Kasumi-1 (cell line): ENCODE data around the gene FKBP1A.
"Not testable (repeated sequence)": the region's sequence is repeated elsewhere in the genome, so short reads cannot be mapped to it uniquely, and the experiment has no call there.

Experiments used
- DNase-seq, 2 experiments: peaks; one replicate each; lab custom pipeline; 2025; lab: John Stamatoyannopoulos, UW

The FKBP1A gene

DNA sequence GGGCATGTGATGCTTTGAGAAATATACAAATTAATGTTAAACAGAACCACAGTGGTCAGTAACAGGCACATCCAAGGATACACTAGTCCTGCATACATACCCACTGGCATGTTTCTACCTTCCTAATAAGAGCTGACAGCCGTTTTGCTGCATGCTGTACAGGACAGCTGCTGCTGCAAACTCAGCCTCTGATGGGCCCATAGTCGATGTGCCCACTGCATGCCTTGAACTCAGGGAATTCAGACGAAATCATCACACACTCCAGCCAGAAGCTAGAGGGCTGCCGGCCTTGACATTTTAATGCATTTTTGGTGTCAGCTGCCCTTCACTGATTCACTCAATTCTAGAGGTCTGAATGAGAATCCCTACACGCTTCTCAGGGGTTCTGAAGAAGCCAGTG lies 29.3 kb downstream of the FKBP1A start:
- no peak for DNase-seq

DNA sequence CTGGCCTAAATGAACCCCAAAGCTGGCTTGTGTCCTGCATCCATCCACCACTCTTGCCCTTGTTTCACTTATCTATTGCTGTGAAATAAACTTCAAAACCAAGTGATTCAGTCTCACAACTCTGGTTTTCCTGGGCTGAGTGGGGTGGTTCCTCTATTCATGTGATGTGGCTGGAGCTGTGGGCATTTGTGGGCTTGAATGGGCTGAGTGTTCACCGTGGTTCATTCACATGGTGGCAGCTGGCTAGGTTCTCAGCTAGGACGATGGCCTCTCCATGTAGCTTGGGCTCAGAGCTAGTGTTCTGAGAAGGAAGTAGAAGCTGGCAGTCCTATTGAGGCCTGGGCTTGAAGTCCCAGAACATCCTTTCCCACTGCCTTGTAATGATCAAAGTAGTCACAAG lies 30.4 kb downstream of the FKBP1A start:
- no peak for DNase-seq

DNA sequence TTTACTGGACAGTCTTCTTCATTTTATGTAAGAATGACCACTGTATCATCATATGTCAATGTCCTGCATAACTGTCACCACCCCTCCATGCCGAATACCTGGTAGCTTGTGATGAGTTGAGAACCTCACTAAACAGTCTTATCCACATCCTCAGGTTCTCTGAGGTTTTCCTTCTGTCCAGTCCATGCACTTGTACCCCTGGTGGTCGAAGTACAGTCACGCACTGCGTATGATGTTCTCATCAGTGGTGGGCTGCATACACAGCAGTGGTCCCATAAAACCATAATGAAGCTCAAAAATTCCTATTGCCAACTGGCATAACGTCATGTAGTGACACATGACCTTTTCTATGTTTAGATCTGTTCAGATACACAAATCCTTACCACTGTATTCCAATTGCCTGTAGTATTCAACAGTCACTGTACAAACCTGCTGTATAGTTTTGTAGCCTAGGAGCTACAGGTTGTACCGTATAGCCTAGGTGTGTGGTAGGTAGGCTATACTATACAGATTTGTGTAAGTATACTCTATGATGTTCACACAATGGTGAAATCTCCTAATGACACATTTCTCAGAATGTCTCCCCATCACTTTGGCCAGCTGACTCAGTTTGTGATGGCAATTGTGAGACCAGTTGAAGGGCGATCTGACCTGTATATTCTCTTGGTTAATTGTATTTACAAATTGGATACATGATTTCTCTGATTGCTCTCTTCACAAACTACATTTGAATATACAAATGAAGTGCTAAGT lies 32.6 kb downstream of the FKBP1A start:
- no peak for DNase-seq

DNA sequence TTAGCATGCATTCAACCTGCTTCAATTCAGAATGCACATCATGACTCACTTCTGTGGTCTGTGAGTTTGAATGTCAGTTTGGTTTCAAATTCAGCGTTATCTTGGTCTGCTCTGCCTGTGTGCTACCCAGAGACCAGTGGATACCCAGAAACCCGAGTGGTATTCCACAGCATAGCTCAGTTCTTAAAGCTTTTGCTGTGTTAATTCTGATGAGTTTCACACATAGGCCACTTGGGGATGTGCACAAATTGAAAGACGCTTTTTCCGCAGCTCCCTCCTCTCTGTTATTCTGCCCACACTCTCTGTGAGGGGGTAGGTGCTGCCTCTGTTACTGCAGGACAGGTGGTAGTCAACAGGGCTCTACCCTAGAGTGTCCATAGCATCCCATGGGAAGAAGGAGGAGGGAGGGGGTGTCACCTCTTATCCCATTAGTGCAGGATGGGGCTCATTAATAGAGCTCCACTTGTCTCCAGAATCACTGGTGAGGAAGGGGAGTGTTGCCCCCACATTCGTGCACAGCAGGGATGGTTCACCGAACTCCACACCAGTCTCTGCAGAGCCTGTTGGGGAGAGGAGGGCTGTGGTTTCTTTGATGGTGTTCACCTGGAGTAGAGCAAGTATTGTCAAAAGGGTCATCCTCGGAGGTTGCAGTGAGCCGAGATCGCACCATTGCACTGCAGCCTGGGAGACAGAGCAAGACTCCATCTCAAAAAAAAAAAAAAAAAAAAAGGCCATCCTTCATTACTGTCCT lies 34.8 kb downstream of the FKBP1A start:
- no peak for DNase-seq

DNA sequence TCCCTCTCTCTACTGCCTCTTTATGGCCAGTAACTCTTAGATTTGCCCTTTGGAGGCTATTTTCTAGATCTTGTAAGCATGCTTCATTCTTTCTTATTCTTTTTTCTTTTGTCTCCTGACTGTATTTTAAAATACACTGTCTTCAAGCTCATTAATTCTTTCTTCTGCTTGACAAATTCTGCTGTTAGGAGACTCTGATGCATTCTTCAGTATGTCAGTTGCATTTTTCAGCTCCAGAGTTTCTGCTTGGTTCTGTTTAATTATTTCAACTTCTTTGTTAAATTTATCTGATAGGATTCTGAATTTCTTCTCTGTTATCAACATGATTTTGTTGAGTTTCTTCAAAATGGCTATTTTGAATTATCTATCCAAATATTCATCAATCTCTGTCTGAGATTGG lies 38.9 kb downstream of the FKBP1A start:
- no peak for DNase-seq

DNA sequence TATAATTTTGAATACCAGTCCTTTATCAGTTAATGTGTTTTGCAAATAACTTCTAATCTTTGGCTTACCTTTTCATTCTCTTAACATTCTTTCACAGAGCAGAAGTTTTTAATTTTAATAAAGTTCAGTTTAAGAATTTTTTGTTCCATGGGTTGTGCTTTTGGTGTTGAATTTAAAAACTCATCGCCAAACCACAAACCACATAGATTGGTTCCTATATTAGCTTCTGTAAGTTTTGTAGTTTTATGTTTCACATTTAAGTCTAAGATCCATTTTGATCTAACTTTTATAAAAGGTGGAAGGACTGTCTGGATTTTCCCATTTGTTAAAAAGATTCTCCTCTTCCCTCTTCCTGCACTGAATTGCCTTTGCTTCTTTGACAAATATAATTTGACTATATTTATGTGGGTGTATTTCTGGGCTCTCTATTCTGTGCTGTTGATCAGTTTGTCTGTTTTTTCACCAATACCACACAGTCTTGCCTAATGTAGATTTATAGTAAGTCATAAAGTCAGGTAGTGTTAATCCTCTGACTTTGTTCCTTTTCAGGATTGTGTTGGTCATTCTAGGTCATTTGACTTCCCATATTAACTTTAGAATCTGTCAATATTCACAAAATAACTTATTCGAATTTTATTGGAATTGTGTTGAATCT lies 46.4 kb downstream of the FKBP1A start:
- DNase-seq: peak in 1 of 2 experiments; percentile 7

DNA sequence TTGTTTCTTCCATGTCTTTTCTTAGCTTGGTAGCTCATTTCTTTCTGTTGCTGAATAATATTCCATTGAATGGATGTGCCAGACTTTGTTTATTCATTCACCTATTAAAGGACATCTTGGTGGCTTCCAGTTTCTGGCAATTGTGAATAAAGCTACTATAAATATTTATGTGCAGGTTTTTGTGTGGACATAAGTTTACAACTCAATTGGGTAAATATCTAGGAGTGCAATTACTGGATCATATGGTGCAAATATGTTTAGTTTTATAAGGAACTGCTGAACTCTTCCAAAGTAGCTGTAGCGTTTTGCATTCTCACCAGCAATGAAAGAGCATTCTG lies 47.1 kb downstream of the FKBP1A start:
- no peak for DNase-seq

DNA sequence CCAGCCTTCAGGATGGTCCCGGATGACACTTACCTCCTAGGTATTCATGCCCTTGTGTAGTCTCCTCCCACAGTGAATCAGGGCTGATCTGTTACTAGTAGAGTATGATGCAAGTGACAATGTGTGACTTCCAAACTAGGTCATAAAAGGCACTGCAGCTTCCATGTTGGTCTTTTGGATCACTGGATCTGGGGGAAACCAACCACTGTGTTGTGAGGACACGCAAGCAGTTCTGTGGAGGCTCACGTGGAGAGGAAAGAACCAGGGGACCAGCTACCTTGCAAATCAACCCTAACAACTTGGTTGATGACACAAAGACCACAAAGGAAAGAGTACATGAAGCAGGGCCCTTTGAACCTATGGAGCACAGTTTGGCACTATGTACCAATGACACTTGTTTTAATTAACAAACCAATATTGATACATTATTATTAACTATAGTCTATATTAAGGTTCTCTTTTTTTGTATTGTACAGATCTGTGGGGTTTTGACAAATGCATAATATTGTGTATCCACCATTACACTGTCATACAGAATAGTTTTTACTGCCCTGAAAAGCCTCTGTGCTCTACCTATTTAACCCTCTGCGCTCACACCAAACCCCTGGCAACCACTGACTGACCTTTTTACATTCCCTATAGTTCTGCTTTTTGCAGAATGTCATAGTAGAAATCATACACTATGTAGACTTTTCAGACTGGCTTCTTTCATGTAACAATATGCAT lies 47.7 kb downstream of the FKBP1A start:
- DNase-seq: no peak

DNA sequence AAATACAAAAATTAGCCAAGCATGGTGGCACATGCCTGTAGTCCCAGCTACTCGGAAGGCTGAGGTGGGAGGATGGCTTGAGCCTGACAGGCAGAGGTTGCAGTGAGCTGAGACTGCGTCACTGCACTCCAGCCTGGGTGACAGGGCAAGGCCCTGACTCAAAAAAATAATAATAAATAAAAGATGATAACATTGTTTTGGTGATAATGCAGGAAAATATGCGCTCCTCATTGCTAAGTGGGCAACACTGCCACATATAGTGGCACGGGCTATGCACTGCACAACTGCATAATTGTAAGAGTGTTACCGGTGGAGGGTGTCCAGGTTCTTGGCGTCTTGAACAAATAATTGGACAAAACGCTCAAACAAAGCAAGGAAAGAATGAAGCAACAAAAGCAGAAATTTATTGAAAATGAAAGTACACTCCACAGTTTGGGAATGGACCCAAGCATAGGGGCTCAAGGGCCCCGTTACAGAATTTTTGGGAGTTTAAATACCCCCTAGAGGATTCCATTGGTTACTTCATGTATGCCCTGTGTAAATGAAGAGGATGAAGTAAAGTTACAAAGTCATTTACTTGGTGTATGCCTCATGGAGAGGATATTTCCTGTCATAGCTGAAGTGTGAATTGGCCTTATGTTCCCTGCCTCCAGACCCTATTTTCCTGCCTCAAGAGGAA lies 49.3 kb downstream of the FKBP1A start:
- not testable (repeated sequence) for DNase-seq

DNA sequence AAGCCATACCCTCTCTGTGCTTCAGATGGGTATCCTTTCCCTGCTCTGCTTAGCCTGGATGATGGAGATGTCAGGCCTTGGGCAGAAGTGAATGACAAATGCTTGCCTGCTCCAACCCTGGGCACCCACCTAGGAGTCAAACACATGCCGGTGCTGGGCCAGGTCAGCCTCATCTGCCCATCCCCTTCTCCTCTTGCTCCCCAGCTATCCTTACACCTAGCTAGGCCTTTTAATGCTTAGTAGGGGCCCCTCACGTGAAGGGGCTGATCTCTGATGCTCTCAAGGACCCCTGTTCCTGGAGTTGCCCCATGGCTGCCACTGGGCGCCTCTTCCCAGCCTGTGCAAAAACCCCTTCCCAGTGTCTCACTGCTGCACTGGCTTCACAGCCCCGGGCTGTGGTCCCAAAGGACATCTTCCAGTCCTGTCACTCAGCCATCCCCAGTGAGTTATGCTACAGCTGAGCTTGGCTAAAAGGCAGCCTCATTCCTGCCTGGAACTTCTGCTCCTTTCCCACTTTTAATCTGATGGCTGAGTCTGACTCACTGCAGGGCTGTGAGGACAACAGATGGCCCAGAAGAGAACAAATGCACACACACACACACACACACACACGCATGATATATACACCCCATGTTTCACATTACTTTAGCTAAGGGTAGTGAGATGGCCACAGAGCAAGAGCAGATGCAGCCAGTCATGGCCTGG lies 51.1 kb downstream of the FKBP1A start:
- DNase-seq: peak; percentile 9 to 41

DNA sequence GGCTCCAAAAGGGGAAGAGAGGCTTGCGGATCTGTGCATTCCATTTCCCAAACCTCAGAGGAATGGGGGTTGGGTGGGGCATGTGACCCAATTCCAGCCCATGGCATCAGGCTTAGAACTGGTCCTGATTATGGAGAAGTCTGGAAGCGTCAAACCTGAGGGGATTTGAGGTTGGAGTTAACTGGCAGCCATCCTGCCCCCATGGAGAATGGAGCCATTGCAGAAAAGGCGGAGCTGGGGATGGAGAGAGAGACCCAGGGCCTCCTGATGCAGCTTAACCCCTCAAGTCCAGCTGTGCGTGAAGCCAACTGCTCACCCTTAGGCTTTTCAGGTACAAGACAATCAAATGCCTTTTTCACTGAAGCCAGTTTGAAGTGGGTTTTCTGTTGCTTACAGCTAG lies 54.1 kb downstream of the FKBP1A start:
- no peak for DNase-seq

DNA sequence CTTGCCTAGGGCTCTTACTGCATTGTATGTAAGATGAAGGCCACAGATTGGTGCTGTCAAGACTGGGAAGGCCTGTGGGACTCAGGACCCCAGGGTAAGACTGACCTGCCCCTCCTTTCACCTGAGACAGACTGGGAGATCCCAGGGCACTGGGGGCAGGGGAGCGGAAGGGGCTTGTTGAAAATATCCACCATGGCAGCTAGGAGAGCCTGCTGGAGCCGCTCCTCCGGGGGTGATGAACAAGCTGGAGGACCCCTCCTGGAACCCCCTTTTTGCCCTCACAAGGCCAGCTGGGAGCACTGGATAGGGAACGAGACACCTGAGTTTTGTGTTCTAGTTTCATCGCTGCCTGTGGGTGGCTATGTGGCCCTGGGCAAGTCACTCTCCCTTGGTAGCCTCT lies 54.8 kb downstream of the FKBP1A start:
- no peak for DNase-seq

DNA sequence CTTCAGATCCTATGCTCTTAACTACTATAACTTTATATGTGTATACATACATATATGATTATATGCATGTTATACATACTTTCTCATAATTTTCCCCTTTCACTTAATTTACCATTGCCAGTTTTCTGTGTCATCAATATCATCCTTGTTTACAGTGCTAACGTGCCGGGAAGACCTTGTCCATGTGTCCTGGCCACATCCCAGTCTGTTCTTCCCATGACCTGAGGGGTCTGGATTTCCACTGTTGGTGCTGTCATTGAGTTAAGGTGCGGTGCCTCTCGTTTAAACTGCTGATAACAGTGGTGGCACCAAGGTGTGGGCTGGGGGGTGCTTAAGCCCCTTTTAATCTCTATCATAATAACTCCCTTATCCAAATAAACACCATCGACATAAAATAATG lies 55.4 kb downstream of the FKBP1A start:
- no peak for DNase-seq

DNA sequence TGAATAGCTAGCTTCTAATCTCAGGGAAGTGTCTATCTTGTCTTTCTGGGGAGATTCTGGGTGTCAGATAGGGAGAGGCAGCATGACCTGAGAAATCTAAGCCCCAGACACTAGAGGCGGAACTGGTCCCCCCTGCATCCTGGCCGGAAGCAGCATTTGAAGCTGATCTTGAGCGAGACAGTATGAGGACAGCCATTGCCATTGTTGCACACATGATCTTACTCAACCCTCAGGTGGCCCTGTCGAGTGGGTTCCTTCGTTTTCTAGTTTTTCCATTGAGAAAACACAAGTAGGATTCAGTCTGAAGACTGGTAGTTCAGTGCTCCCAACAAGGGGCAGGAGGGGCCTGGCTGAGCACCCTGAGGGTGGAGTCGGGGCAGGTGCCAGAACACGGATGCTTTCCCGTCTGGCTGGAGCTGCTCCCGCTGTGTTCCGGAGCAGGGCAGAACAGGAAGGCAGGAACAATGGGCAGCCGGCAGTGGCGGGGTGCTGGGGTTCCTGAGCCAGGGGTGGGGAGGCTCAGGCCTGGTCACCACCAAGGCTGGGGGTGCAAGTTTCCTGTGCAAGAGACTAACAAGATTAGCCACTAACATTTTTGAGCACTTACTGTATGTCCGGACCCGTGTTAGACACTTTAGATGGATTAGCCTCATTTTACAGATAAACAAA lies 56.0 kb downstream of the FKBP1A start:
- DNase-seq: no peak

DNA sequence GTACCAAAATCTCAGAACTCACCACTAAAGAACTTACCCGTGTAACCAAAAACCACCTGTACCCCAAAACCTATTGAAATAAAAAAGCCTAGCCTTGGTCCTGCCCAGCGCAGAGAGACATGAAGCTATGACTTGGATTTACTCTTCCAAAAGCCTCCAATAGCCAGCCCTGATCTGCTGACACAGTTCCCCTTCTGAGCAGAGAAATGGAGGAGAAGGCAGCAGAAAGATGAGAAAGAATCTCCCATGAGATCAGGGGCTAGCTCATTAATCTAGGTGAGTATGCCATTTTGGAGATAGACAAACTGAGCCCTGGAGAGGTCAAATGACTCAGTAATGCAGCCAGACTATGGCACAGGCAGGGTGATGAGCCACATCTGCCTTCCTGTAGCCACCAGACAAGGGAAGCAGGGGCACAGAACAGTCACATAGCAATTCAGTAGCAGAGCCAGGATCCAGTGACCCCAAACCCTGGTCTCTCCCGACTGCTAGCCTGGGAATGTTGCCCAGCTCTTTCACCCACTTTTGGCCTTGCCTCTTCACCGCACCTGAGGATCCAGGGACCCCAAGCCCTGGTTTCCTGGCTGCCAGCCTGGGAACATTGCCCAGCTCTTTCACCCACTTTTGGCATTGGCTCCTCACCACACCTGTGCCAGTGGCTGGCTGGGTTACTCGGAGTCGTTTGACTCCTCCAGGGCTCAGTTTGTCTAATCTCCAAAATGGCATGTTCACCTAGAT lies 56.7 kb downstream of the FKBP1A start:
- DNase-seq: no peak

DNA sequence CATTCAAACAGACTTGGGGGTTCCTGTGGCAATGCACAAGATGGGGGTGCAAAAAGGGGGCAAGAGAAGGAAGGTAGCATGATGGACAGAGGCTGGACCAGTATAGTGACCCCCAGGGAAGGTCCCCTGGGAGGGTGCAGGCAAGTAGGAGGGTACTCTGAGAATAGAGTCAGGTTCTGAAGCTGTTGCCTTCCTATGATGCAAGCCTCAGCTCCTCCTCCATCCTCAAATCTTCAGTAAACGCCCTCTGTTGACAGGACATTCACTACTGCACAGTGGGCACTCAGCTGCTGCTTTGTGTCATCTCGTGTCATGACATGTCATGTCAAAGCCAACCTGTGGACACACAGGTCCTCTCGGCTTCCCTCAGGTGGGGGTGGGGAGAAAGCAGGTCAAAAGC lies 58.1 kb downstream of the FKBP1A start:
- DNase-seq: no peak

DNA sequence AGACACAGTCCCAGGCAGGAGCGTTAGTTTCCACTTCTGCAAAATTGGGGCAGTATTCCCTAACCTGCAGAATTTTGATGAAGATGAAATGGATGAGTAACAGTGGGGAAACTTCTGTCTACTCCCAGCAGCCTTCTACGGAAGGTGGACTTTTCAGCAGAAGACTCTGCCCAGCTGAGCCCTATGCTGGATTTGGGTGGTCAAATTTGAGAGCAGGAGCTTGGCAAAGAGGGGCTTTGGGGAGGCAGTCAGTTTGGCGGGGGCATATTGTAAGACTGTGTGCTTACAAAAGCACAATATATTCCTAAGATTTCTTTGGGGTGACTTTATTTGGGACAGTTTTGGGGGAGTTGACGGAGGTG lies 58.5 kb downstream of the FKBP1A start:
- DNase-seq: no peak

DNA sequence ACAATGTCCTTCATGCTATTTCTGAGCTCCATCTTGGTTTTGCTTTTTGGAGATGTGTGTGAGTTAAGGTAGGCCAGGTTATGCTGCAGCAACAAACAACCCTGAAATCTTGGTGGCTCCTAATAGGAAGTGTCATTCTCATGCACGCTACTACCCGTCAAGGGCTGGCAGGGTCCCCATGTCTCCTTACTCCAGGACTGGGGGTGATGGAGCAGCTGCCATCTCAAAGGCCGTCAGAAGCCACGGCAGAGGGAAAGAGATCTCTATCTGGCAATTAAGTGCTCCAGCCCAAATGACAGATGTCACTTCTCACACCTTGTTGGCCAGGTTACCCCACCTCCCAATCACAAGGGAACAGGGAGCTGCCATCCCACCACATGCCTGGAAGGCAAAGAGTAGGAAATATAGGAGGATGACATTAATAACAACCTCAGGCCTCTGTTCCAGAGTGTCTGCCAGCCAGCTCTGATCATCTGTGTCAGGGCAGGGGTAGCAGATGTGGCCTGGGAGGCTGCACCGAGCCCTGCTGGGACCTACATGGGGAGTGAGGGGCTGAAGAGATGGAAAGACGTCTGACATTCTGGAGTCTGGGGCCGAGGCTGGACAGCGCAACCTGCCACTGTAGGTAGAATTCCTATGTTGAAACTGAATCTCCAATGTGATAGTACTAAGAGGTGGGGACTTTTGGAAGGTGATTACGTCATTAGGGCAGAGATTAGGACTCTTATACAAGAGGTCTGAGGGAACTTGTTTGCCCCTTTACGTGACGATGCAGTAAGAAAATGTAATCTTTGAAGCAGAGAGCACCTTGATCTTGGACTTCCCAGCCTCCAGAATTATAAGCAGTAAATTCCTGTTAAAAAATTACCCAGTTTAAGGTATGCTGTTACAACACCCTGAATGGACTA lies 59.1 kb downstream of the FKBP1A start:
- no peak for DNase-seq

DNA sequence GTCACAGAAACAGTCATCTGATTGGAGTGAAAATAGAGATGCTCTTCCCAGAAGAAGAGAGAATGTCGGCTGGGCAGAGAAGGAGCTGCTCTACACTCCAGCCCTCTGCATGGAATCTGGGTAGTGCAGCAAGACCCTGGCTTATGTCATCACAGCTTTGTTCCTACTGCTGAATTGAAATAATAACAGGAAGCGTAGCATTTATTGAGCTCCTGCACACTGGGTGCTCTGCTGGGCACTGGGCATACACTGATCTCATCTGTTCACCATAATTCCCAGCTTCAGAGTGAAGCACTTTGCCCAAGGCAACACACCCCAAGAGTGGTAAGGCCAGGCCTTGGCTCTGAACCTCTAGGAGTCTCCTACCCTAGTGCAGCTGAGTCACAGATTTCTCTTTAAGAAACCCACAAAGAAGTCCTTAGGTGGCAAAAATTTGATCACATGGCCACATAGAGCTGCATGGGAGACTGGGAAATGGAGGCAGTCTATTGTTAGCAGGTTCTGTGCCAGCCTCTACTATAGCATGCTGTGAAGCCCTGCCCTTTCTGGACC lies 60.0 kb downstream of the FKBP1A start:
- DNase-seq: no peak
